Kidney epithelial cell (primary cell): ENCODE measurements around the gene POU2F1. TPM values are rescaled to one million over a fixed set of nuclear protein-coding genes. Genes with fewer than 3 reads are reported as not detected.

Experiments
- DNase-seq: peaks from one replicate; pipeline ENCODE4 v3.0.0-alpha.2; 2010; ENCODE audit warnings: low read depth
- H3K27me3 ChIP-seq: 2 replicates; pipeline ENCODE4 v1.6.0; 2011; ENCODE audit warnings: low read length; ENCODE audit not compliant: control insufficient read depth, insufficient read depth
- H3K36me3 ChIP-seq: 2 replicates; pipeline ENCODE4 v1.5.1; 2011; ENCODE audit warnings: low read length; ENCODE audit not compliant: control insufficient read depth, insufficient read depth
- H3K4me3 ChIP-seq: 2 replicates; pipeline ENCODE4 v1.5.1; 2011; ENCODE audit warnings: low read depth, mild to moderate bottlenecking, control low read depth, low read length
- total RNA-seq: library from RNA; depleted of rRNA; stranded (reverse); fragments of >200 nt; gene quantifications from 2 replicates; pipeline ENCODE4 v1.2.3, GENCODE V29; 2015
- TF ChIP-seq, protein P1 (sequence below): IDR thresholded peaks from 2 replicates; pipeline ENCODE4 v1.5.1; 2011; ENCODE audit warnings: mild to moderate bottlenecking, moderate library complexity, low read length, control low read depth, inconsistent platforms; ENCODE audit not compliant: insufficient read depth, poor library complexity, severe bottlenecking

POU2F1 gene
- total RNA-seq, 1 donor from 2014 or later: 8.4 TPM

DNA sequence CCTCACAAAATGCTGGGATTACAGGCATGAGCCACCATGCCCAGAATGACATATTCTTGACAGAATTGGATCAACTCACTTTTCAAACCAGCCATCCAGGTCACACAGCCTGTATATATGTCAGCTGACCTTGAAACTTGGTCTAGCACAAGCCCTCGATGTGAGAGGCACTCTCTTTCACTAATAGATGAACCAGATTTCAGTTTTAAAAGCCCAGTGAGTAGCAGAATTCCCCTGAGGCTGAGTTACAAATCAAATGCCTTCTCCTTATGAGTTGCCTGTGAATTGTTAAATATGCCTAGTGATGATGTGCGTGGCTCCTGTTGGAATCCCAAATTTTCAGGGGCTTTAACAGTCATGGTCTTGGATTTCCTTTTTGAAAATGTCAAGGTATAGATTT lies 208.9 kb downstream of the POU2F1 start:
- no peak for DNase-seq
- H3K36me3 ChIP-seq: no peaks in the 10 kb centered on the region
- TF ChIP-seq, protein P1, sequence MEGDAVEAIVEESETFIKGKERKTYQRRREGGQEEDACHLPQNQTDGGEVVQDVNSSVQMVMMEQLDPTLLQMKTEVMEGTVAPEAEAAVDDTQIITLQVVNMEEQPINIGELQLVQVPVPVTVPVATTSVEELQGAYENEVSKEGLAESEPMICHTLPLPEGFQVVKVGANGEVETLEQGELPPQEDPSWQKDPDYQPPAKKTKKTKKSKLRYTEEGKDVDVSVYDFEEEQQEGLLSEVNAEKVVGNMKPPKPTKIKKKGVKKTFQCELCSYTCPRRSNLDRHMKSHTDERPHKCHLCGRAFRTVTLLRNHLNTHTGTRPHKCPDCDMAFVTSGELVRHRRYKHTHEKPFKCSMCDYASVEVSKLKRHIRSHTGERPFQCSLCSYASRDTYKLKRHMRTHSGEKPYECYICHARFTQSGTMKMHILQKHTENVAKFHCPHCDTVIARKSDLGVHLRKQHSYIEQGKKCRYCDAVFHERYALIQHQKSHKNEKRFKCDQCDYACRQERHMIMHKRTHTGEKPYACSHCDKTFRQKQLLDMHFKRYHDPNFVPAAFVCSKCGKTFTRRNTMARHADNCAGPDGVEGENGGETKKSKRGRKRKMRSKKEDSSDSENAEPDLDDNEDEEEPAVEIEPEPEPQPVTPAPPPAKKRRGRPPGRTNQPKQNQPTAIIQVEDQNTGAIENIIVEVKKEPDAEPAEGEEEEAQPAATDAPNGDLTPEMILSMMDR: no peak
- H3K4me3 ChIP-seq: no peak overlapping the region
- no peaks in the 10 kb centered on the region for H3K27me3 ChIP-seq

DNA sequence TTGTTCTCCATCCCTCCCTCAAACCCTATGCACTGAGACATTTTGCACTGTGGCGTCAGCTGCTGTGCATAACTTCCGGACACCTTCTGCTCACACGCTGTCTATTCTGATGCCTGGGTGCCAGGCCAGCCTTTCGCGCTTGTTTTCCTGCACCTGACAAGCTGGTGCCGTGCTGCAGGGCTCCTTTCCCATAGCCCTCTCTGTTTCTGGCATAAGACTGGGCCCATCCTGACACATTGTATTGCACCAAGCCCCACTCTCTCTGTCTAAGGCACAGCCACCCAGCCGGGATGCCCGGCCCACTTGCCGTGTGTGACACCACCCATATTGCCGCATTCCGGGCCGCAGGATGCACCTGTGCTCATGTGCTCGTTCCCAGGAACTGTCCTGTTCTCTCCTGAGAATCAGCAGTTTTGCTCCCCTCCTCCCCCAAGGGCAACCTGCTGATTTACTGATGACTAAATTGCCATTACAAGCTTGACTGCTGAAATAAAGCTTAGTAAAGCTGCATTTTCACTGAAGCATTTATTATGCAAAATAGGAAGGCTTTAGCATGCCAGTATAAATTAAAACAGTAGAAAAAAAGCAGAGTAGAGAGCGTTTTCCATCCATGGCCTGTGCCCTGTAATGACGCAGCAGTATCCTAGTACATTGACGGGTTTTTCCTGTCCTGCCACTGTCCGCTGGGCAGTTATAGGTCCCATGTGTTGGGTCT lies 209.6 kb downstream of the POU2F1 start:
- TF ChIP-seq, protein P1: no peak
- DNase-seq: no peak
- H3K4me3 ChIP-seq: no peak overlapping the region
- H3K27me3 ChIP-seq: no peaks in the 10 kb centered on the region
- H3K36me3 ChIP-seq: no peaks in the 10 kb centered on the region

DNA sequence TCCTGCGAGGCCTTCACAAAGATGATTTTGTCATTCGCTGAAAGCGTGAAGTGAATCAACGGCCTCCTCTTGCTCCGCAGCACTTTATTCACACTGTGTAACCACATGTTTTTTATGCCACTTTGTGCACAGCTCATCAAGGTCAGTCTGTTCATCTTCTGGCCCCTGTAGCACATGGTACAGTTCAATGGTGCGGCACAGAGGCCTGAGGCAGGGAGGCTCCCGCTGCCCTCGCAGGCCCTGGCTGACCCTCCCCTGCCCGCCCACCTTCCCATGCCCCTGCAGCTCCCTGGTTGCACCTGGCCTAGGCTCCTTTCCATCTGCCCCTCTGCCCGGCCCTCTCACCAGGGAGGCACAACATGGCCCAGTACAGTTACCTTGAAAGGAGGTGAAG lies 210.2 kb downstream of the POU2F1 start:
- Histone ChIP-seq H3K4me3 (no peak overlapping the region), H3K36me3 (no peaks in the 10 kb centered on the region), H3K27me3 (no peaks in the 10 kb centered on the region)
- DNase-seq: no peak
- TF ChIP-seq, protein P1: no peak

DNA sequence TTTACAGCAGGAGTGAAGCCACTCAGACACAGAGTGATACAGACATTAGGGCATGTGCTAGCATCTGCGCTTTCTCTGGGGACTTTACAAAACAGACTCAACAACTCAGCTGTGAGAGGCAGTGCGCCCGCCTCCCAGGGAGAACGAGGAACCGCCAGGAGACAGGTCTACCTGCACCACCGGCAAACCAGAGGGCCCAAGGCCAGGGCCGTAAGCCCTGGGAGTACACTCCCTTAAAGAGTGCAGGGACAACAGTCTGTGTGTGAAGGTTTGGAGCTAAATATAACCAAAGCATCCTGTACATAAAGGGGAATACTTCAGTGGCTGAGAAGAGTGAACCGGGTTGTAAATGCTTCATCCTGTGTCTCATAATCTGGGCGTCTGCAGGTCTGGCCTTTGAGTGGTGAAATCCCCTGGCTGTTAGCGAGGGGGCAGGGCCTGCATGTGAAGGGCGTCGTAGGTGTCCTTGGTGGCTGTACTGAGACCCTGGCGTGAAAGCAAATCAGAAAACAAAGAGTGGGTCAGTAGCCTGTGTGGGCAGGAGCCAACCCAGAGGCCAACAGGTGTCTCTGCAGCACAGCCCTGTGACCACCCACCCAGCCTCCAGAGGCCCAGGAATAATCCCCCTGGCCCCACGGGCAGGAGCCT lies 210.7 kb downstream of the POU2F1 start:
- H3K4me3 ChIP-seq: no peak overlapping the region
- no peaks in the 10 kb centered on the region for H3K27me3 ChIP-seq
- no peak for DNase-seq
- H3K36me3 ChIP-seq: no peaks in the 10 kb centered on the region
- TF ChIP-seq, protein P1: no peak

DNA sequence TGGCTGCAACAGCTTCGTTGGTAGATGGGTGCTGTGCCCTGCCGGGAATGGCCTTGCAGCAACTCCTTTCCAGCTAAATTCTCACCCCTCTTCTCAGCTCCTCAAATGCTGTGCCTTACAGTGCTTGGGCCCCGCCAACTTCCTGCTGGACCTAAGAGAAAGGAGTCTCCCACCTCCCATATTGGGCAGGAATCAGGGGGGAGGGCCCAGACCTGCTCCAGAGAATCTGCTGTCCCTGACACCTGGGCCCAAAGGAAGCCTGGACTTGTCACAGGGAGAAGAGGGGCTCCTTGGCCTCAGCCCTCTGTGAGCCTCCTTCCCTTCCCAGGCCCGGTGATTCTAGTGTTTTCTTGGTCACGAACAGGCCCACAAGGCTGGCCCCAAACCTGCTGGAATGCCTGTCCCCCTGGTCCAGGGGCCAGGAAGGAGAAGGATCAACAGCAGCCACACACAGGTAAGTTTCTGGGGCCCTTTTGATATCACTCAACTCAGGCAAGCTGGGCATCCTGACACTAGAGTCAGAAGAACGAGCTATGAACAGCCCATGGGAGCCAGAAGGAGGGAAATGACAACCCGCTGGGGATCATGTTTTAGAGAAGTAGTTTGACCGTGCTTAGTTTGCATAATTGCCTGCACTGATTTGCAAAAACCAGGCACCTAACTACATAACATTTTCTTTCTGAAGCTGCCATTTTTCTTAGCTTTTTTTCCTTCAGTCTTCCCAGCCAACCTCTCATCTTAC lies 211.4 kb downstream of the POU2F1 start:
- TF ChIP-seq, protein P1: no peak
- Histone ChIP-seq H3K27me3 (no peaks in the 10 kb centered on the region), H3K36me3 (no peaks in the 10 kb centered on the region), H3K4me3 (no peak overlapping the region)
- no peak for DNase-seq
